Liver (tissue), 9 donors: ENCODE results near the gene MPP3. TPM values are rescaled to one million over a fixed set of nuclear protein-coding genes. Genes with fewer than 3 reads are reported as not detected.

Experiments
- DNase-seq: peaks from one replicate; pipeline ENCODE4 v3.0.0-alpha.2; 2017; ENCODE audit warnings: low spot score
- H3K27ac ChIP-seq, 2 donors: one replicate each; pipeline ENCODE4 v1.7.0; 2013; ENCODE audit warnings: inconsistent platforms in 2 of 2, low read length in 2 of 2, control low read depth in 1 of 2, low read depth in 1 of 2, mild to moderate bottlenecking in 1 of 2
- H3K27me3 ChIP-seq, 4 donors: one replicate each; pipeline versions ENCODE4 v1.6.1 to v1.7.0; 2013; ENCODE audit warnings: low read length in 3 of 4, inconsistent platforms in 1 of 4, mild to moderate bottlenecking in 1 of 4, moderate library complexity in 1 of 4; ENCODE audit not compliant: control insufficient read depth in 4 of 4, insufficient read depth in 4 of 4
- H3K36me3 ChIP-seq, 4 donors: one replicate each; pipeline versions ENCODE4 v1.6.1 to v1.7.0; 2013; ENCODE audit warnings: low read length in 3 of 4, mild to moderate bottlenecking in 3 of 4, low read depth in 1 of 4, moderate library complexity in 1 of 4; ENCODE audit not compliant: control insufficient read depth in 4 of 4, insufficient read depth in 3 of 4
- H3K4me1 ChIP-seq, 4 donors: one replicate each; pipeline versions ENCODE4 v1.6.1 to v1.7.0; 2013; ENCODE audit warnings: low read length in 3 of 4, mild to moderate bottlenecking in 3 of 4, moderate library complexity in 1 of 4; ENCODE audit not compliant: control insufficient read depth in 4 of 4, insufficient read depth in 4 of 4
- H3K4me3 ChIP-seq, 3 donors: one replicate each; pipeline versions ENCODE4 v1.6.1 to v1.7.0; 2013; ENCODE audit warnings: low read length in 3 of 3, control low read depth in 1 of 3, low read depth in 1 of 3, mild to moderate bottlenecking in 1 of 3
- H3K9ac ChIP-seq, 2 donors: one replicate each; pipeline ENCODE4 v1.7.0; 2013; ENCODE audit warnings: low read length in 2 of 2, mild to moderate bottlenecking in 2 of 2, moderate library complexity in 2 of 2, control low read depth in 1 of 2, low read depth in 1 of 2
- H3K9me3 ChIP-seq, 4 donors: one replicate each; pipeline versions ENCODE4 v1.6.1 to v1.7.0; 2013; ENCODE audit warnings: low read length in 3 of 4; ENCODE audit not compliant: control insufficient read depth in 4 of 4
- CTCF ChIP-seq: fragments of 150-350 bp; IDR thresholded peaks from 2 replicates; pipeline ENCODE4 v1.5.1; 2017; ENCODE audit warnings: improper control_type of control experiment, low read depth, low read length; ENCODE audit not compliant: missing input control
- EGR1 ChIP-seq, 2 donors: IDR thresholded peaks; 2 replicates each; pipeline ENCODE4 v1.6.1; 2016 to 2018; ENCODE audit warnings: antibody characterized with exemption in 2 of 2, low read depth in 2 of 2
- FOXA1 ChIP-seq: IDR thresholded peaks from 2 replicates; pipeline ENCODE4 v1.6.1; 2016; ENCODE audit warnings: antibody characterized with exemption
- GABPA ChIP-seq, 2 donors: IDR thresholded peaks in 1 of 2; conservative IDR thresholded peaks in 1 of 2; 2 replicates each; pipeline ENCODE4 v1.6.1; 2016; ENCODE audit warnings: antibody characterized with exemption in 2 of 2, mild to moderate bottlenecking in 1 of 2, moderate library complexity in 1 of 2
- HNF4A ChIP-seq, 2 donors: conservative IDR thresholded peaks; 2 replicates each; pipeline ENCODE4 v1.6.1; 2016; ENCODE audit warnings: antibody characterized with exemption in 2 of 2, mild to moderate bottlenecking in 2 of 2
- HNF4G ChIP-seq: IDR thresholded peaks from 2 replicates; pipeline ENCODE4 v1.6.1; 2016; ENCODE audit warnings: antibody characterized with exemption
- JUND ChIP-seq, 2 donors: IDR thresholded peaks; 2 replicates each; pipeline ENCODE4 v1.6.1; 2016; ENCODE audit warnings: antibody characterized with exemption in 2 of 2
- NR2F2 ChIP-seq: IDR thresholded peaks from 2 replicates; pipeline ENCODE4 v1.6.1; 2016; ENCODE audit warnings: antibody characterized with exemption
- RAD21 ChIP-seq, 2 donors: IDR thresholded peaks; 2 replicates each; pipeline ENCODE4 v1.6.1; 2016; ENCODE audit warnings: antibody characterized with exemption in 2 of 2, mild to moderate bottlenecking in 2 of 2
- RXRA ChIP-seq, 2 donors: IDR thresholded peaks; 2 replicates each; pipeline ENCODE4 v1.6.1; 2017 to 2018; ENCODE audit warnings: antibody characterized with exemption in 2 of 2, mild to moderate bottlenecking in 1 of 2
- SP1 ChIP-seq: IDR thresholded peaks from 2 replicates; pipeline ENCODE4 v1.6.1; 2018; ENCODE audit warnings: antibody characterized with exemption, mild to moderate bottlenecking
- TAF1 ChIP-seq: conservative IDR thresholded peaks from 2 replicates; pipeline ENCODE4 v1.6.1; 2016; ENCODE audit warnings: antibody characterized with exemption, mild to moderate bottlenecking
- YY1 ChIP-seq: IDR thresholded peaks from 2 replicates; pipeline ENCODE4 v1.6.1; 2016; ENCODE audit warnings: antibody characterized with exemption, mild to moderate bottlenecking
- WGBS: extraction: QIAGEN DNeasy Blood & Tissue Kit; methylation state at CpG from one replicate; pipeline ENCODE4 v1.1.7; 2013; 5-methylcytosine and 5-hydroxymethylcytosine counted together
- polyA plus RNA-seq, 2 donors: library from polyadenylated mRNA; stranded (reverse) in 1 of 2; unstranded in 1 of 2; fragments of 200-250 nt in 1 of 2; fragments of >200 nt in 1 of 2; fragmentation: Nextera tagmentation in 1 of 2; extraction: Ambion mirVana in 1 of 2; gene quantifications; one replicate each; pipeline versions ENCODE4 v1.2.1 to v1.2.3, GENCODE V29; 2013 to 2015
- total RNA-seq, 2 donors: library from RNA; depleted of rRNA; stranded (reverse); fragments of >200 nt; gene quantifications; one replicate each; pipeline ENCODE4 v1.2.3, GENCODE V29; 2014
- TF ChIP-seq, protein P1 (sequence below): IDR thresholded peaks from 2 replicates; pipeline ENCODE4 v1.6.1; 2016; ENCODE audit warnings: antibody characterized with exemption
- TF ChIP-seq, protein P2 (sequence below): IDR thresholded peaks from 2 replicates; pipeline ENCODE4 v1.6.1; 2016; ENCODE audit warnings: antibody characterized with exemption
- TF ChIP-seq, protein P3 (sequence below): IDR thresholded peaks from 2 replicates; pipeline ENCODE4 v1.6.1; 2016; ENCODE audit warnings: antibody characterized with exemption, mild to moderate bottlenecking
- TF ChIP-seq, protein P4 (sequence below): IDR thresholded peaks from 2 replicates; pipeline ENCODE4 v1.6.1; 2016; ENCODE audit warnings: antibody characterized with exemption
- donor health status: healthy.
- donor health status: healthy.
- donor health status: healthy.
- donor health status: healthy.
- donor health status: healthy.

The MPP3 gene
- total and polyA plus RNA-seq, 4 donors, result 0.23 to 1.3 (median 0.72) TPM

GRCh38 chr17:43789482-43789881 is 43.5 kb downstream of the MPP3 start (continued):
- TF ChIP-seq EGR1 (IDR thresholded peaks at IDR 0.05; ENCODE audit: low read depth in 2 of 2) (no peak), FOXA1 (no peak), YY1 (no peak), TAF1 (no peak), RXRA (IDR thresholded peaks at IDR 0.05) (no peak)

DNA sequence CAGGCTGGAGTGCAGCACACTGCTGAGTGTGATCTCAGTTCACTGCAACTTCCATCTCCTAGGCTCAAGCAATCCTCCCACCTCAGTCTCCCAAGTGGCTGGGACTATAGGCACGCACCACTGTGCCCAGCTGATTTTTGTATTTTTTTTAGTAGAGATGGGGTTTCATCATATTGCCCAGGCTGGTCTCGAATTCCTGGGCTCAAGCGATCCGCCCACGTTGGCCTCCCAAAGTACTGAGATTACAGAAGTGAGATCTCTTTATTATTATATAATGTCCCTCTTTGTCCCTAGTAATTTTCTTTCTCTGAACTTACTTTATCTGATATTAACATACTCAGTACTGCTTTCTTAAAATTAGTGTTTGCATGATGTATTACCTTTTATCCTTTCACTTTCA is 44.4 kb downstream of the MPP3 start:
- H3K27me3 ChIP-seq, result no peaks in the 10 kb centered on the region
- no peak overlapping the region for H3K27ac ChIP-seq
- 88% methylated on average over 5 of the region's 5 CpGs for WGBS
- no peak overlapping the region for H3K9ac ChIP-seq
- H3K4me1 ChIP-seq, result peaks cover 0 to 2% (median 0%) of the 10 kb centered on the region in 4 donors
- H3K36me3 ChIP-seq, result no peaks in the 10 kb centered on the region
- DNase-seq, result no peak
- TF ChIP-seq SP1, result no peak
- TF ChIP-seq, protein P1, sequence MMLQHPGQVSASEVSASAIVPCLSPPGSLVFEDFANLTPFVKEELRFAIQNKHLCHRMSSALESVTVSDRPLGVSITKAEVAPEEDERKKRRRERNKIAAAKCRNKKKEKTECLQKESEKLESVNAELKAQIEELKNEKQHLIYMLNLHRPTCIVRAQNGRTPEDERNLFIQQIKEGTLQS, result no peak
- H3K4me3 ChIP-seq, result no peak overlapping the region
- H3K9me3 ChIP-seq, result no peaks in the 10 kb centered on the region

- H3K27ac ChIP-seq, result no peak overlapping the region
- DNase-seq, result no peak
- H3K27me3 ChIP-seq, result no peaks in the 10 kb centered on the region
- H3K4me3 ChIP-seq, result no peak overlapping the region
- WGBS, result 82% methylated on average over 2 of the region's 2 CpGs
- H3K4me1 ChIP-seq, result peaks cover 0 to 8% (median 6%) of the 10 kb centered on the region in 4 donors
- H3K9ac ChIP-seq, result no peak overlapping the region
- no peaks in the 10 kb centered on the region for H3K9me3 ChIP-seq
- no peaks in the 10 kb centered on the region for H3K36me3 ChIP-seq
- no peak for TF ChIP-seq NR2F2
- no peak for TF ChIP-seq HNF4G
- TF ChIP-seq RAD21 (IDR thresholded peaks at IDR 0.05), result no peak
- TF ChIP-seq HNF4A (conservative IDR thresholded peaks at IDR 0.05), result no peak
- no peak for TF ChIP-seq YY1
- TF ChIP-seq, protein P2, sequence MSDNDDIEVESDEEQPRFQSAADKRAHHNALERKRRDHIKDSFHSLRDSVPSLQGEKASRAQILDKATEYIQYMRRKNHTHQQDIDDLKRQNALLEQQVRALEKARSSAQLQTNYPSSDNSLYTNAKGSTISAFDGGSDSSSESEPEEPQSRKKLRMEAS, result no peak
- TF ChIP-seq CTCF, result no peak
- TF ChIP-seq RXRA (IDR thresholded peaks at IDR 0.05), result no peak
- TF ChIP-seq, protein P3, sequence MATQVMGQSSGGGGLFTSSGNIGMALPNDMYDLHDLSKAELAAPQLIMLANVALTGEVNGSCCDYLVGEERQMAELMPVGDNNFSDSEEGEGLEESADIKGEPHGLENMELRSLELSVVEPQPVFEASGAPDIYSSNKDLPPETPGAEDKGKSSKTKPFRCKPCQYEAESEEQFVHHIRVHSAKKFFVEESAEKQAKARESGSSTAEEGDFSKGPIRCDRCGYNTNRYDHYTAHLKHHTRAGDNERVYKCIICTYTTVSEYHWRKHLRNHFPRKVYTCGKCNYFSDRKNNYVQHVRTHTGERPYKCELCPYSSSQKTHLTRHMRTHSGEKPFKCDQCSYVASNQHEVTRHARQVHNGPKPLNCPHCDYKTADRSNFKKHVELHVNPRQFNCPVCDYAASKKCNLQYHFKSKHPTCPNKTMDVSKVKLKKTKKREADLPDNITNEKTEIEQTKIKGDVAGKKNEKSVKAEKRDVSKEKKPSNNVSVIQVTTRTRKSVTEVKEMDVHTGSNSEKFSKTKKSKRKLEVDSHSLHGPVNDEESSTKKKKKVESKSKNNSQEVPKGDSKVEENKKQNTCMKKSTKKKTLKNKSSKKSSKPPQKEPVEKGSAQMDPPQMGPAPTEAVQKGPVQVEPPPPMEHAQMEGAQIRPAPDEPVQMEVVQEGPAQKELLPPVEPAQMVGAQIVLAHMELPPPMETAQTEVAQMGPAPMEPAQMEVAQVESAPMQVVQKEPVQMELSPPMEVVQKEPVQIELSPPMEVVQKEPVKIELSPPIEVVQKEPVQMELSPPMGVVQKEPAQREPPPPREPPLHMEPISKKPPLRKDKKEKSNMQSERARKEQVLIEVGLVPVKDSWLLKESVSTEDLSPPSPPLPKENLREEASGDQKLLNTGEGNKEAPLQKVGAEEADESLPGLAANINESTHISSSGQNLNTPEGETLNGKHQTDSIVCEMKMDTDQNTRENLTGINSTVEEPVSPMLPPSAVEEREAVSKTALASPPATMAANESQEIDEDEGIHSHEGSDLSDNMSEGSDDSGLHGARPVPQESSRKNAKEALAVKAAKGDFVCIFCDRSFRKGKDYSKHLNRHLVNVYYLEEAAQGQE, result no peak
- TF ChIP-seq SP1, result no peak
- TF ChIP-seq, protein P4, sequence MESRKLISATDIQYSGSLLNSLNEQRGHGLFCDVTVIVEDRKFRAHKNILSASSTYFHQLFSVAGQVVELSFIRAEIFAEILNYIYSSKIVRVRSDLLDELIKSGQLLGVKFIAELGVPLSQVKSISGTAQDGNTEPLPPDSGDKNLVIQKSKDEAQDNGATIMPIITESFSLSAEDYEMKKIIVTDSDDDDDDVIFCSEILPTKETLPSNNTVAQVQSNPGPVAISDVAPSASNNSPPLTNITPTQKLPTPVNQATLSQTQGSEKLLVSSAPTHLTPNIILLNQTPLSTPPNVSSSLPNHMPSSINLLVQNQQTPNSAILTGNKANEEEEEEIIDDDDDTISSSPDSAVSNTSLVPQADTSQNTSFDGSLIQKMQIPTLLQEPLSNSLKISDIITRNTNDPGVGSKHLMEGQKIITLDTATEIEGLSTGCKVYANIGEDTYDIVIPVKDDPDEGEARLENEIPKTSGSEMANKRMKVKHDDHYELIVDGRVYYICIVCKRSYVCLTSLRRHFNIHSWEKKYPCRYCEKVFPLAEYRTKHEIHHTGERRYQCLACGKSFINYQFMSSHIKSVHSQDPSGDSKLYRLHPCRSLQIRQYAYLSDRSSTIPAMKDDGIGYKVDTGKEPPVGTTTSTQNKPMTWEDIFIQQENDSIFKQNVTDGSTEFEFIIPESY, result no peak
- no peak for TF ChIP-seq JUND (IDR thresholded peaks at IDR 0.05)
- TF ChIP-seq TAF1, result no peak
- no peak for TF ChIP-seq GABPA (IDR thresholded peaks at IDR 0.05 in 1 of 2, conservative IDR thresholded peaks at IDR 0.05 in 1 of 2)
- TF ChIP-seq, protein P1, result no peak
These were observed 45.2 kb downstream of the MPP3 start for GRCh38 chr17:43787728-43788127.
